ENCODE measurements around the gene TMEM218. TPM values are rescaled to one million over a fixed set of nuclear protein-coding genes. Genes with fewer than 3 reads are reported as not detected.

The TMEM218 gene
- total and polyA plus RNA-seq, 8 donors = 5.6 to 27.1 (median 10.0) TPM

- Histone ChIP-seq H3K27me3 (no peaks in the 10 kb centered on the region), H3K36me3 (no peaks in the 10 kb centered on the region), H3K4me3 (no peak overlapping the region), H3K9me3 (no peaks in the 10 kb centered on the region), H3K4me1 (peaks cover 0 to 5% (median 0%) of the 10 kb centered on the region in 3 donors), H3K27ac (no peak overlapping the region)
- intact Hi-C loops (cut with DNase I) = loop anchor here in 1 of 3 donors (10.0 kb wide), 1 partner anchor 280 kb away; no protein-coding TSS in a partner anchor
- 77% methylated on average over 11 of the region's 11 CpGs for WGBS, 2 donors
- peak in 3 of 6 donors; percentile 4 to 37 (median 36) for DNase-seq
- no peak for ATAC-seq
- FAIRE-seq = no peak
- no peak for TF ChIP-seq CTCF (IDR thresholded peaks at IDR 0.05)
These were observed 36.8 kb downstream of the TMEM218 start for GRCh38 chr11:125074511-125075241.

GRCh38 chr11:125073616-125074483, 37.6 kb downstream of the TMEM218 start:
- FAIRE-seq (no peak), DNase-seq (peak in 3 of 6 donors; percentile 5 to 31 (median 23)), ATAC-seq (no peak)
- Histone ChIP-seq H3K4me3 (no peak overlapping the region), H3K4me1 (peaks cover 0 to 7% (median 5%) of the 10 kb centered on the region in 3 donors), H3K27me3 (no peaks in the 10 kb centered on the region), H3K27ac (no peak overlapping the region), H3K9me3 (no peaks in the 10 kb centered on the region), H3K36me3 (no peaks in the 10 kb centered on the region)
- TF ChIP-seq CTCF (IDR thresholded peaks at IDR 0.05) = no peak
- 78 to 85% methylated on average over 19 of the region's 19 CpGs for WGBS, 2 donors
- intact Hi-C loops (cut with DNase I) = loop anchor here in 1 of 3 donors (10.0 kb wide), 1 partner anchor 281 kb away; no protein-coding TSS in a partner anchor

GRCh38 chr11:125072961-125073590, 38.4 kb downstream of the TMEM218 start:
- no peak for TF ChIP-seq CTCF (IDR thresholded peaks at IDR 0.05)
- Histone ChIP-seq H3K9me3 (no peaks in the 10 kb centered on the region), H3K36me3 (no peaks in the 10 kb centered on the region), H3K4me3 (no peak overlapping the region), H3K27me3 (no peaks in the 10 kb centered on the region), H3K4me1 (peaks cover 0 to 7% (median 5%) of the 10 kb centered on the region in 3 donors), H3K27ac (peak overlapping the region in 1 of 4 donors; percentile 48)
- no peak for ATAC-seq
- FAIRE-seq = no peak
- peak in 3 of 6 donors; percentile 8 to 43 (median 34) for DNase-seq
- 85 to 88% methylated on average over 12 of the region's 12 CpGs for WGBS, 2 donors
- intact Hi-C loops (cut with DNase I) = loop anchor here in 1 of 3 donors (10.0 kb wide), 1 partner anchor 282 kb away; no protein-coding TSS in a partner anchor

GRCh38 chr11:125072218-125072960, 39.0 kb downstream of the TMEM218 start:
- 68 to 71% methylated on average over 12 of the region's 12 CpGs for WGBS, 2 donors
- no peak for FAIRE-seq
- Histone ChIP-seq H3K9me3 (no peaks in the 10 kb centered on the region), H3K27ac (peak overlapping the region in 1 of 4 donors; percentile 48), H3K36me3 (no peaks in the 10 kb centered on the region), H3K4me3 (no peak overlapping the region), H3K4me1 (peaks cover 0 to 7% (median 5%) of the 10 kb centered on the region in 3 donors), H3K27me3 (no peaks in the 10 kb centered on the region)
- peak in 3 of 4 donors; percentile 10 to 66 (median 53) for ATAC-seq
- intact Hi-C loops (cut with DNase I) = loop anchor here in 1 of 3 donors (10.0 kb wide), 1 partner anchor 282 kb away; no protein-coding TSS in a partner anchor
- TF ChIP-seq CTCF (IDR thresholded peaks at IDR 0.05) = no peak
- DNase-seq = peak in 5 of 6 donors; percentile 5 to 46 (median 27)

Data from pancreas (tissue), 10 donors.